Cardiac fibroblast (primary cell): Measurements from ENCODE around the gene USP24.

ENCODE experiments used
- DNase-seq, 2 donors: peaks; one replicate each; pipeline versions ENCODE4 v3.0.0 to v3.0.0-alpha.2; 2010; ENCODE audit warnings: low read depth in 2 of 2
- H3K4me3 ChIP-seq, 2 donors: replicated peaks in 1 of 2; 1 replicate in 1 of 2; 2 replicates in 1 of 2; pipeline ENCODE4 v1.5.1; 2011; ENCODE audit warnings: low read depth in 2 of 2, low read length in 2 of 2, mild to moderate bottlenecking in 2 of 2, moderate library complexity in 1 of 2
- TF ChIP-seq, protein P1 (sequence below): IDR thresholded peaks from one replicate; pipeline ENCODE4 v1.5.1; 2011; ENCODE audit warnings: low read depth, mild to moderate bottlenecking, low read length, inconsistent platforms

USP24 gene

GRCh38 chr1:55064861-55065263 is 150.3 kb downstream of the USP24 start:
- no peak overlapping the region for H3K4me3 ChIP-seq
- DNase-seq, result peak; percentile 51 to 63
- TF ChIP-seq, protein P1, sequence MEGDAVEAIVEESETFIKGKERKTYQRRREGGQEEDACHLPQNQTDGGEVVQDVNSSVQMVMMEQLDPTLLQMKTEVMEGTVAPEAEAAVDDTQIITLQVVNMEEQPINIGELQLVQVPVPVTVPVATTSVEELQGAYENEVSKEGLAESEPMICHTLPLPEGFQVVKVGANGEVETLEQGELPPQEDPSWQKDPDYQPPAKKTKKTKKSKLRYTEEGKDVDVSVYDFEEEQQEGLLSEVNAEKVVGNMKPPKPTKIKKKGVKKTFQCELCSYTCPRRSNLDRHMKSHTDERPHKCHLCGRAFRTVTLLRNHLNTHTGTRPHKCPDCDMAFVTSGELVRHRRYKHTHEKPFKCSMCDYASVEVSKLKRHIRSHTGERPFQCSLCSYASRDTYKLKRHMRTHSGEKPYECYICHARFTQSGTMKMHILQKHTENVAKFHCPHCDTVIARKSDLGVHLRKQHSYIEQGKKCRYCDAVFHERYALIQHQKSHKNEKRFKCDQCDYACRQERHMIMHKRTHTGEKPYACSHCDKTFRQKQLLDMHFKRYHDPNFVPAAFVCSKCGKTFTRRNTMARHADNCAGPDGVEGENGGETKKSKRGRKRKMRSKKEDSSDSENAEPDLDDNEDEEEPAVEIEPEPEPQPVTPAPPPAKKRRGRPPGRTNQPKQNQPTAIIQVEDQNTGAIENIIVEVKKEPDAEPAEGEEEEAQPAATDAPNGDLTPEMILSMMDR, result no peak

DNA sequence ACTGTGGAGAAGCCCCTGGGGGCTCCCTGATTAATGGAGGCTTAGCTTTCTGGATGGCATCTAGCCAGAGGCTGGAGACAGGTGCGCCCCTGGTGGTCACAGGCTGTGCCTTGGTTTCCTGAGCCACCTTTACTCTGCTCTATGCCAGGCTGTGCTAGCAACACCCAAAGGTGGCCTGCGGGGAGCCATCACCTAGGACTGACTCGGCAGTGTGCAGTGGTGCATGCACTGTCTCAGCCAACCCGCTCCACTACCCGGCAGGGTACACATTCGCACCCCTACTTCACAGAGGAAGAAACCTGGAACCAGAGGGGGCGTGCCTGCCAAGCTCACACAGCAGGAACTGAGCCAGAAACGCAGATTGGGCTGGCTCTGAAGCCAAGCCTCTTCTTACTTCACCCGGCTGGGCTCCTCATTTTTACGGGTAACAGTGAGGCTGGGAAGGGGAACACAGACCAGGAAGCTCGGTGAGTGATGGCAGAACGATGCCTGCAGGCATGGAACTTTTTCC is 151.0 kb downstream of the USP24 start:
- H3K4me3 ChIP-seq, result no peak overlapping the region
- DNase-seq, result peak; percentile 12 to 35
- TF ChIP-seq, protein P1, result peak; percentile 5

DNA sequence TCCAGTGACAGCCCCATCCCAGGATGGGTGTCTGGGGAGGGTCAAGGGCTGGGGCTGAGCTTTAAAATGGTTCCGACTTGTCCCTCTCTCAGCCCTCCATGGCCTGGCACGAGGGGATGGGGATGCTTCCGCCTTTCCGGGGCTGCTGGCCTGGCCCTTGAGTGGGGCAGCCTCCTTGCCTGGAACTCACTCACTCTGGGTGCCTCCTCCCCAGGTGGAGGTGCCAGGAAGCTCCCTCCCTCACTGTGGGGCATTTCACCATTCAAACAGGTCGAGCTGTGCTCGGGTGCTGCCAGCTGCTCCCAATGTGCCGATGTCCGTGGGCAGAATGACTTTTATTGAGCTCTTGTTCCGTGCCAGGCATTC is 151.6 kb downstream of the USP24 start:
- no peak overlapping the region for H3K4me3 ChIP-seq
- DNase-seq, result no peak
- TF ChIP-seq, protein P1, result no peak

GRCh38 chr1:55062801-55063576 is 152.2 kb downstream of the USP24 start:
- no peak overlapping the region for H3K4me3 ChIP-seq
- no peak for DNase-seq
- TF ChIP-seq, protein P1, result no peak

DNA sequence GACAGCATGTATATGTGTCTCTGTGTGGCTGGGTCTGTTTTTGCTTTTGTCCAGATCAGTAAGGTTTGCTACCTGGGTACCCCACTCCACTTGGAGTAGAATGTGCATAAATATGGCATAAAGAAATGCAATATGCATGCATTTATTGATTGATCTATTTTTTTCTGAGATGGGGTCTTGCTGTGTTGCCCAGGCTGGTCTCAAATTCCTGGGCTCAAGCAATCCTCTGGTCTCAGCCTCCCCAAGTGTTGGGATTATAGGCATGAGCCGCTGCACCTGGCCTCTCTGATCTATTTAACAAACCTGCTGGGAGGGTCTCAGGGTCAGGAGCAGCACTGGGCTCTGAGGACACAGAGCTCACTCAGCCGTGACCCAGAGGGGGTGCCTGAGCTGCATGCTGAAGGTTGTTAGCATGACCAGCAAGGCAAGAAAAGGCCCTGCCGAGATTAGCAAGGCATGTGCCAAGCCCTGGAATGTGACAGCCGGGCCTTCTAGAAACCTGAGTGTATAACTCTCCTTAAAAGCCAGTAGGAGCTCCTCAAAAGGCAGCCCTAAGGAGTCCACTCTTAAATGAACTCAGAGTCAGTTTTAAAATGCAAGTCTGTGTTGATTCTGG is 153.3 kb downstream of the USP24 start:
- no peak overlapping the region for H3K4me3 ChIP-seq
- TF ChIP-seq, protein P1, result no peak
- DNase-seq, result no peak

- no peak overlapping the region for H3K4me3 ChIP-seq
- DNase-seq, result no peak
- TF ChIP-seq, protein P1, result no peak
These were observed 154.0 kb downstream of the USP24 start for GRCh38 chr1:55061000-55061705.
